SIG-M5 (cell line): ENCODE measurements around the gene INTS6.

Experiments
- DNase-seq: peaks from one replicate; lab custom pipeline; 2025; lab: John Stamatoyannopoulos, UW

INTS6 gene, protein sequence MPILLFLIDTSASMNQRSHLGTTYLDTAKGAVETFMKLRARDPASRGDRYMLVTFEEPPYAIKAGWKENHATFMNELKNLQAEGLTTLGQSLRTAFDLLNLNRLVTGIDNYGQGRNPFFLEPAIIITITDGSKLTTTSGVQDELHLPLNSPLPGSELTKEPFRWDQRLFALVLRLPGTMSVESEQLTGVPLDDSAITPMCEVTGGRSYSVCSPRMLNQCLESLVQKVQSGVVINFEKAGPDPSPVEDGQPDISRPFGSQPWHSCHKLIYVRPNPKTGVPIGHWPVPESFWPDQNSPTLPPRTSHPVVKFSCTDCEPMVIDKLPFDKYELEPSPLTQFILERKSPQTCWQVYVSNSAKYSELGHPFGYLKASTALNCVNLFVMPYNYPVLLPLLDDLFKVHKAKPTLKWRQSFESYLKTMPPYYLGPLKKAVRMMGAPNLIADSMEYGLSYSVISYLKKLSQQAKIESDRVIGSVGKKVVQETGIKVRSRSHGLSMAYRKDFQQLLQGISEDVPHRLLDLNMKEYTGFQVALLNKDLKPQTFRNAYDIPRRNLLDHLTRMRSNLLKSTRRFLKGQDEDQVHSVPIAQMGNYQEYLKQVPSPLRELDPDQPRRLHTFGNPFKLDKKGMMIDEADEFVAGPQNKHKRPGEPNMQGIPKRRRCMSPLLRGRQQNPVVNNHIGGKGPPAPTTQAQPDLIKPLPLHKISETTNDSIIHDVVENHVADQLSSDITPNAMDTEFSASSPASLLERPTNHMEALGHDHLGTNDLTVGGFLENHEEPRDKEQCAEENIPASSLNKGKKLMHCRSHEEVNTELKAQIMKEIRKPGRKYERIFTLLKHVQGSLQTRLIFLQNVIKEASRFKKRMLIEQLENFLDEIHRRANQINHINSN

DNA sequence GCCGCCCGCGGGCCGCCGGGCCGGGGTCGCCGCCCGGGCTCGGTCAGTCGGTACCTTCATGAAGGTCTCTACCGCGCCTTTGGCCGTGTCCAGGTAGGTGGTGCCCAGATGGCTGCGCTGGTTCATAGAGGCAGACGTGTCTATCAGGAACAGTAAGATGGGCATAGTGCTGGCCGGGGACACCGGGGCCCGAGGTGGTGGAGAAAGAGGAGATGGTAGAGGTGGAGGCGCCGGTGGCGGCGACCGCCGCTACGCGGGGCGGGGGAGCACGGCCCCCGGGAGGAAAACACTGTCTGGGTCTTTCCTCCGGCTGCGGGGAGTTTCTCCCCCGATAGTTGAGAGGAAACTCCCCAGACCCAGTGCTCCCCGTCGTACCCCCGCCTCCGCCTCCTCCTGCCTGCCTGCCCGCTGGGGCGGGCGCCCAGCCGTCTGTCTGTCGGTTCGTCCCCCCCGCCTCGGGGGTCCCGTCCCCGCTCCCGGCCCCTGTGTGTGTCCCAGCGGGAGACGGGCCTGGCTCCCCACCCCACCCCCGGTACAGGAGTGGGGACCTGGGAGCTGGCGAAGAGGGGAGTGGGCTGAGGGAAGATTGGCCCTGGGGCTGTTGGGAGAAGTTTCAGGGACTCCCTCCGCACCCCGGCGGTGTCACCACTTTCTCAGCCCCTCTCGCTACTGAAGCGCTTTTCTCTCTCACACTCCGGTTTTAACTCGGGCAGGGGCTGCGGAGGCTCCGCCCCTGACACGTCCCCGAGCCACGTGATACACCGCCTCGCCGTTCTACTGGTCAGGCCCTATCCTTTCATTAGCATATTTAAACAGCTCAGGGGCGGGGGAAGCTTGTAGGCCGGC, at the start of gene INTS6:
Gene INTS6, minus strand, starts transcription at position 676 of the 846 bp plus-strand sequence. Its CDS starts 511 bp downstream, at position 165.
- DNase-seq = peak; percentile 97

- DNase-seq = no peak
Observed at GRCh38 chr13:51502153-51502651, 49.4 kb upstream of the INTS6 start.

GRCh38 chr13:51501592-51502152, 48.8 kb upstream of the INTS6 start:
- DNase-seq = no peak

- no peak for DNase-seq
Observed at GRCh38 chr13:51501096-51501495, 48.3 kb upstream of the INTS6 start.

- DNase-seq = no peak
Observed at GRCh38 chr13:51500687-51501086, 47.9 kb upstream of the INTS6 start.

GRCh38 chr13:51499841-51500240, 47.0 kb upstream of the INTS6 start:
- DNase-seq = no peak

DNA sequence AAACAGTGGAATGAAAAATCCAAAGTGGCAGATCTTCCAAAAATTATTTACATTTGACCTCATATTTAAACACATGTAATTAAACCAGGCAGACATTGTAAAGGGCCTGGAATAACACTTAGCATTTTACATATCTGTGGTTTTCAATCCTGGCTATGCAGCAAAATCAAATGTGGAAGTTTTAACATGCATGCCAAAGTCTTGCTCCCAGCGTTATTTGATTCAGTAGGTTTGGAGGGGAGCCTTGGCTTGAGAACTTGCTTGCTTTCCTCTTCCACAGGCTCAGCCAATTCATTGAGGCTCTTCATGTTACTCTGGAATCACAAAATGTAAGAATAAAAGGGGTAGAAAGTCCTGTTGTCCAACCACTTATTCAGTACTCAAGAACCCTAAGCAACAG, 42.5 kb upstream of the INTS6 start:
- DNase-seq = no peak

DNA sequence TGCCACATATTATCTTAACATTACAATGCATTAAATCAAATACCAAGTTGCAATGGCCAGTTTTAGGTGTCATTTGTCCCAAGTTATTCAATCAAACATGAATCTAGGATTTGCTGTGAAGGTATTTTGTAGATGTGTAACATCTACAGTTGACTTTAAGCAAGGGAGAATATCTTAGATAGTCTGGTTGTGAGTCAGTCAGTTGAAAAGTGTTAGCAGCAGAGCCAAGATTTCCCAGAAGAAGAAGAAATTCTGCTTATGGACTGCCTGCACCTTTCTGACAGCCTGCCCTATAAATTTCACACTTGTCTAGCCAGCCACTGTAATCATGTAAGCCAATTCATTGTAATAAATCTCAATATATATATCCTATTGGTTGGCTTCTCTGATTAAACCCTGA, 41.3 kb upstream of the INTS6 start:
- no peak for DNase-seq

DNA sequence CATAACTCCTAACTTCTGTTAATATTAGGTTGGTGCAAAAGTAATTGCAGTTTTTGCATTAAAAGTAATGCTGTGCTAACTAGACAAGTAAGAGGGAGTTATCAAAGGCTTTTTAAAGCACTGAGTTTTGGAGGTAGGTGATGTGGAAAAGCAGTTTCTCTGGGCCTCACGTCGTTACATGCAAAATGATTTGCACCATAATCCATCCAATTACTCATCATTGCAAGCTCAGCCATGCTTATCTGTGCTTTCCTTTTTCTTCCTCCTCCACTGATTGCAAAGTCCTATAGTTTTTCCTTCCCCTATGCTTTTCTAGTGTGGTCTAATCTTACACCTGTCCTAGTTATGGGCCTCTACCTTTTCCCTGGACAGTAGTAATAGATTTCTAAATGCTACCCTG, 35.4 kb upstream of the INTS6 start:
- DNase-seq = no peak

GRCh38 chr13:51481656-51482055, 28.8 kb upstream of the INTS6 start:
- DNase-seq = no peak

- peak; percentile 22 for DNase-seq
Observed at GRCh38 chr13:51479199-51479523, 26.3 kb upstream of the INTS6 start.

DNA sequence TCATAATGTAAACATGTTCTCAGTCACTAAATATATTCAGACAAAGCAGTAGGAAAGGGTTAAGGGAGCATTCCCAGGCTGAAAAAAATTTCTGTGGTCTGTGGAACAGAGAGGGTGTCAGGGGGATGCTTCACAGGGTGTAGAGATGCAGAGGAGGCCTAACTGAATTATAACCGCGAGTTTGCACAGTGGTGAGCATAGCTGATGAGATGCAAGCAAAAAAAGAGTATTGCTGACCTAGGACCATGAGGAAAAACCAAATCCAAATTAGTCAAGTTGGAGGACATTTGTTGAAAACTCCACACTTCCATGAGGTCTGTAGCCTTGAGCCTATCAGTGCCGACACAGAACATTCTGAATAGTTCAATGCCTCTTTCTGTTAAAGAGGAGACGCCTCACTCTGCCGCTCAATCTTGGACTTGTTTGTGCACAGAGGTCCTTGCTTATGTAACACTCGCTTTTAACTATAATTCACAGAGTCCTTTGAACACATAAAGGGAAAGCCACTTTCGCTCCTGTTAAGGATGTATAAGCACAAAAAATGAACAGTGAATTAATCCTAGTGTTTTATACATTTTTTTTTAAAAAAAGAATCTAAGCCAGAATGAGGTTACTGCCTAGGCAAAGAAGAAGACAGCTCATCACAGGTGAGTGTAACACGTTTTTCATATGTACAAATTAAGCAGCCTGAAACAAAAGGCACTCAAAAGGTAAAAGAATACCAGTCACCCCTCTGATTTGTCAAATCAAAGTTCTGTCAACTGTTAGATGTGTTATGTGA, 25.8 kb upstream of the INTS6 start:
- DNase-seq = no peak

DNA sequence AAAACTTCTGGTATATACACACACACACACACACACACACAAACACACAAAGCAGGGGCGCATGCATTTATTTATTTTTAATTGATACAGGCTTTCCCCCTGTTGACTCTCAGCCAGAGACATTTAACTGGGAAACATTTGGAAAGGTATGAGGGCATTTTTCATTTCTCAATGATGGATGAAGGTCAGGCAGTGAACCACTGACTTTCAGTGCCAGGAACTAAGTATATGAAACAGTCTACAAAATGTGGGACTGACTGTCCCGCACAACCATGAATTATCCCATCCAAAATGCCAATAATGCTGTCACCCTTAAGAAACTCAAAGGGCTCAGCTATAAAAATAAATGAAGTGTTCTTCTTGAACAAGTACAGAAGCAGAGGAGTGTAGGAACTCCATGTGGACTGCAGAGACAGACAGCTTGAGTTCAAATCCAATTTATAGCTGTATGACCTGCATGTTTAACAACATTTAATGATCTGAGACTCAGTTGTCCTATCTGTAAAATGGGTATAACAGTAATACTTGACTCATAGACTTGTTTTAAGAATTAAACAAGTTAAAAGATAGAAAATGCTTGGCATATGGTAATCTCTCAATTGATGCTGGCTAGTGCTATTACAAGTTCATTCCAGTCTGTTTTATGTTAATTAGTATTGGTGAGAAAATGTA, 25.0 kb upstream of the INTS6 start:
- DNase-seq = no peak

DNA sequence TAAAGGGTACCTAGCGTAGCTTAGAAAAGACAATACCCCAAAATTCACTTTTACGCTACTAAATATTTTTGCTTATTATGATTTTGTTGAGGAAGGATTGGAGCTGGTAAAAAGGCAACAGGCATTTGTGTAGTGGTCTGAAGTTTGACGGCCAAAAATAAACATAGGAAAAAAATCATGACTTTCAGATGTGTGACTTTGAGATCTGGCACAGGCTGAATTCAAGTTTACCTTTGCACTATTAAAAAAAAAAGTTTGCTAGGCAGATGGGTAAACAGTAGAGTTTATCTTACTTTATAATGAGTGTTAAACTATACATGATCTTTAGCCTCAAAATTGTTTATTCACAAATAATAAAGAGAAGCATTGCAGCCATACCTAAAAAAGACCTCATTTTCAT, 24.3 kb upstream of the INTS6 start:
- DNase-seq = no peak

- no peak for DNase-seq
Observed at GRCh38 chr13:51475727-51476501, 23.1 kb upstream of the INTS6 start.

DNA sequence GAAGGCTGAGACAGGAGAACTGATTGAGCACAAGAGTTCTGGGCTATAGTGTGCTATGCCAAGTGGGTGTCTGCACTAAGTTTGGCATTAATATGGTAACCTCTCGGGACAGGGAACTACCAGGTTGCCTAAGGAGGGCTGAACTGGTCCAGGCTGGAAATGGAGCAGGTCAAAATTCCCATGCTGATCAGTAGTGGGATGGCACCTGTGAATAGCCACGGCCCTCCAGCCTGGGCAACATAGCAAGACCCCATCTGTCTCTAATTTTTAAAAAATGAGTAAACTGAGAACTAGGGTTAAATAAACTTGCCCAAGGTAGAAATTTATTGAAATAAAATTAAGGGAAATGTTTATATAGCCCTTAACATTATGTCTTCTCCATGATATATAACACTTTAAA, 17.0 kb upstream of the INTS6 start:
- DNase-seq = no peak

DNA sequence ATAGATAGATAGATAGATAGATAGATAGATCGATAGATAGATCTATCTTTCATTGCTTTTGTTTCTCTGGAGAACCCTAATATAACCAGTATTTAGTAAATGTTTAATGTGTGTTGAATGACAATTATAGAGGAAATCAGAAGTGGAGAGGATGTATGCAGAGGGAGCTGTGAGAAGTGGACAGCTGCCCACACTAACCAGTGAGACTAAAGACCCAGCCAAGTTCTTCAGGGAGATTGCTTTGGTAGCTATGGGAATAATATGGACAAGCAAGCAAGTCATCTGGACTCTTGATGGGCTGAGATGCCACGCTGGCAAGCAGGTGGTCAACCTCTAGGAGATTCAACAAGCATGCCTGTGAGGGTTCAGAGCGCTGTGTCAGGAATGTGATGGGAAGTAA, 14.9 kb upstream of the INTS6 start:
- no peak for DNase-seq

GRCh38 chr13:51465124-51465523, 12.3 kb upstream of the INTS6 start:
- DNase-seq = no peak

DNA sequence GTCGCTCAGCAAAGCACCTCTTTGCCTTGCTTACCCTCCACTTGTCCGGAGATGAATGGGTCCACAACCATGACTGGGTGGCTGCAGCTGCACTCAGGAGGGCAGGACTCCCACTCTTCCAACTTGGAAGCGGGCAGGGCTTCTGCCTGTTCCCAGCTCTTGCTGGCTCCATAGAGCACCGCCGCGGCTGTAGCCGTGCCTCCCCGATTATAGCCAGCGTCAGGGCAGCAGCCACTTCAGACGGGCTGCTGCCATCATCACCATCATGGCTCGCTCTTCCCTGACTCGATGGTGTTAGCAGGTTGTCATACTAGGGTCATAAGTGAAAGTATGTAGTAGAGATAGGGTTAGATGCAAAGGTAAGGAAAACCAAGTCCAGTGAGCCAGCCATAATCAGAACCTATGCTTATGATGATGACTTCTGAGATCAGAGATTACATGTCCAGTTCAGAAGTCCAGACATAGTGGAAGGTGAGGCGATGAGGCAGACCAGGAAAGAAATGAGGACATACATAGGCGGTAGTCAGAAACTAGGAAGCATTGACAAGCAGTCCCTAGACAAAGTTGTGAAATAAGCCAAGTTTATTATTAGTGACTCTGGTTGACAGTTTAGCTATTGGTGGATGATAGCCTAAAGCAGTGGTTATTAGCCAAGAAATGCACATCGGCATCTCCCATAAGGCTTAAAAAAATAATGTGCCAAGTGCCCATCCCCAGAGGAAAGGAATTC, 4.4 kb upstream of the INTS6 start:
- no peak for DNase-seq
